NT2/D1 (cell line): ENCODE results near the gene SMDT1.
"Not testable (repeated sequence)": the region's sequence is repeated elsewhere in the genome, so short reads cannot be mapped to it uniquely, and the experiment has no call there.

ENCODE experiments used
- DNase-seq: peaks from one replicate; pipeline ENCODE4 v3.0.0-alpha.2; 2011; ENCODE audit warnings: low read depth, low spot score
- H3K27me3 ChIP-seq: 2 replicates; pipeline ENCODE4 v1.6.0; 2011; ENCODE audit warnings: mild to moderate bottlenecking; ENCODE audit not compliant: insufficient read length, insufficient read depth
- H3K36me3 ChIP-seq: 2 replicates; pipeline ENCODE4 v1.6.1; 2011; ENCODE audit warnings: mild to moderate bottlenecking, low read length, mixed read lengths; ENCODE audit not compliant: insufficient read depth, insufficient read length
- H3K4me1 ChIP-seq: 2 replicates; pipeline ENCODE4 v1.5.1; 2011; ENCODE audit not compliant: insufficient read depth, insufficient read length
- H3K4me3 ChIP-seq: 2 replicates; pipeline ENCODE4 v1.5.1; 2011; ENCODE audit warnings: low read depth; ENCODE audit not compliant: insufficient read length
- H3K9ac ChIP-seq: 2 replicates; pipeline ENCODE4 v1.6.0; 2011; ENCODE audit warnings: low read depth; ENCODE audit not compliant: insufficient read length
- H3K9me3 ChIP-seq: 2 replicates; pipeline ENCODE4 v1.5.1; 2011; ENCODE audit warnings: mild to moderate bottlenecking, low read length; ENCODE audit not compliant: insufficient read depth
- SUZ12 ChIP-seq: IDR thresholded peaks from 2 replicates; pipeline ENCODE4 v1.6.1; 2011; ENCODE audit not compliant: insufficient read length, insufficient read depth; ENCODE audit errors: extremely low read depth
- YY1 ChIP-seq: IDR thresholded peaks from 2 replicates; pipeline ENCODE4 v1.6.1; 2011; ENCODE audit not compliant: insufficient read length, insufficient read depth
- ZNF274 ChIP-seq: IDR thresholded peaks from 2 replicates; pipeline ENCODE4 v1.6.1; 2011; ENCODE audit warnings: mild to moderate bottlenecking, low read depth, low read length

Gene SMDT1

GRCh38 chr22:42116848-42117424 lies 37.4 kb downstream of the SMDT1 start:
- Histone ChIP-seq H3K4me1 (no peaks in the 10 kb centered on the region), H3K4me3 (no peak overlapping the region), H3K27me3 (no peaks in the 10 kb centered on the region), H3K36me3 (no peaks in the 10 kb centered on the region), H3K9ac (no peak overlapping the region), H3K9me3 (peaks cover 37% of the 10 kb centered on the region)
- DNase-seq: no peak
- no peak for TF ChIP-seq YY1
- TF ChIP-seq ZNF274: no peak
- no peak for TF ChIP-seq SUZ12

- H3K9ac ChIP-seq, H3K4me1 ChIP-seq, H3K27me3 ChIP-seq, DNase-seq, H3K4me3 ChIP-seq, H3K36me3 ChIP-seq: not testable (repeated sequence)
- H3K9me3 ChIP-seq: peaks cover 19% of the 10 kb centered on the region
These were observed 40.9 kb downstream of the SMDT1 start for GRCh38 chr22:42120231-42121021.

GRCh38 chr22:42123529-42123928 lies 44.0 kb downstream of the SMDT1 start:
- H3K4me1 ChIP-seq, H3K9me3 ChIP-seq, H3K4me3 ChIP-seq, H3K27me3 ChIP-seq, H3K9ac ChIP-seq, DNase-seq, H3K36me3 ChIP-seq: not testable (repeated sequence)

DNA sequence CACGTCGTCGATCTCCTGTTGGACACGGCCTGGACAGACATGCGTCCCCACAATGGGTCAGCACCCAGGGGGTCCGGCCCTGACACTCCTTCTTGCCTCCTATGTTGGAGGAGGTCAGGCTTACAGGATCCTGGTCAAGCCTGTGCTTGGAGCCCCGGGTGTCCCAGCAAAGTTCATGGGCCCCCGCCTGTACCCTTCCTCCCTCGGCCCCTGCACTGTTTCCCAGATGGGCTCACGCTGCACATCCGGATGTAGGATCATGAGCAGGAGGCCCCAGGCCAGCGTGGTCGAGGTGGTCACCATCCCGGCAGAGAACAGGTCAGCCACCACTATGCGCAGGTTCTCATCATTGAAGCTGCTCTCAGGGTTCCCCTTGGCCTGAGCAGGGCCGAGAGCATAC lies 48.1 kb downstream of the SMDT1 start:
- H3K4me1 ChIP-seq: no peaks in the 10 kb centered on the region

DNA sequence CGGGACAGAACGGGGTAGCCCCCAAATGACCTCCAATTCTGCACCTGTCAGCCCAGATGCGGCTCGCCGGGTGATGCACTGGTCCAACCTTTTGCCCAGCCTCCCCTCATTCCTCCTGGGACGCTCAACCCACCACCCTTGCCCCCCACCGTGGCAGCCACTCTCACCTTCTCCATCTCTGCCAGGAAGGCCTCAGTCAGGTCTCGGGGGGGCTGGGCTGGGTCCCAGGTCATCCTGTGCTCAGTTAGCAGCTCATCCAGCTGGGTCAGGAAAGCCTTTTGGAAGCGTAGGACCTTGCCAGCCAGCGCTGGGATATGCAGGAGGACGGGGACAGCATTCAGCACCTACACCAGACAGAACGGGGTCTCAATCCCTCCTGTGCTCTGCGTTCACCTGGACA lies 48.5 kb downstream of the SMDT1 start:
- not testable (repeated sequence) for H3K9ac ChIP-seq, H3K9me3 ChIP-seq, H3K27me3 ChIP-seq, DNase-seq, H3K4me1 ChIP-seq, H3K4me3 ChIP-seq, H3K36me3 ChIP-seq

More for the DNA sequence above, 48.1 kb downstream of the SMDT1 start:
- no peak for TF ChIP-seq ZNF274
- Histone ChIP-seq H3K27me3 (no peaks in the 10 kb centered on the region), H3K36me3 (no peaks in the 10 kb centered on the region), H3K9ac (no peak overlapping the region), H3K4me3 (no peak overlapping the region), H3K9me3 (no peaks in the 10 kb centered on the region)
- DNase-seq: no peak

- not testable (repeated sequence) for H3K27me3 ChIP-seq, H3K36me3 ChIP-seq, H3K4me3 ChIP-seq, DNase-seq, H3K9ac ChIP-seq, H3K9me3 ChIP-seq, H3K4me1 ChIP-seq
These were observed 49.5 kb downstream of the SMDT1 start for GRCh38 chr22:42128776-42129694.

GRCh38 chr22:42130182-42130581 lies 50.7 kb downstream of the SMDT1 start:
- not testable (repeated sequence) for H3K4me3 ChIP-seq, H3K4me1 ChIP-seq, H3K27me3 ChIP-seq, H3K36me3 ChIP-seq, H3K9me3 ChIP-seq, H3K9ac ChIP-seq, DNase-seq

DNA sequence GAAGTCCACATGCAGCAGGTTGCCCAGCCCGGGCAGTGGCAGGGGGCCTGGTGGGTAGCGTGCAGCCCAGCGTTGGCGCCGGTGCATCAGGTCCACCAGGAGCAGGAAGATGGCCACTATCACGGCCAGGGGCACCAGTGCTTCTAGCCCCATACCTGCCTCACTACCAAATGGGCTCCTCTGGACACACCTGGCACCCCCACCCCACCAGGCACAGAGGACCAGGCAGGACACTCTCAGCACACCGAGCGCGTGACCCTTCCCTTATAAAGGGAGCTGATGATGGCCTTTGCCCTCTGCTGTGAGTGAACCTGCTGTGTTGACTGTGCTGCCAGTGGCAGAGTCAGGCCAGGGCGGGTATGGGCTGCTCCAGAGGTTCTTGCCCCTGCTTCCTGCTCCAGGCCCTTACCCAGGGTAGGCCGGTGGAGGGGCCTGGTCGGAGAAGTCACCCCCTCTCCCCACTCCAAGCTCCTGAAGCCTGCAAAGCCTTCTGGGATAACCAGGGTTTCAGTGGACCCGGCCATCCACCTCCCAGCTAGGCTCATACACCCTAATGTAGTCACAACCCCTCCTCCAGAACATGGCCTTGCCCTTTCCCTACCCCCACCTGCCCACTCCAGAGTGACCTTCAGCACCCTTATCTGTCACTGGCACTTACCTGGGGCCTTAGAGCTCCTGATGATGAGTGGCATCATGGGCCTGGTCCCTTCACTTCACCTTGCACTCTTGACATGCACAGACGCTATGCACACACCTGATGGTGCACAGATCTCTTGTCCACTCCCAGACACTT lies 51.3 kb downstream of the SMDT1 start, which contains the start of gene CYP2D6:
CYP2D6 (minus strand) TSS at position 172 of the 793 bp plus-strand sequence; CDS start at position 153, 19 bp downstream.
- H3K36me3 ChIP-seq, H3K9ac ChIP-seq, DNase-seq: not testable (repeated sequence)

More for the DNA sequence above, 51.3 kb downstream of the SMDT1 start, which contains the start of gene CYP2D6:
- H3K27me3 ChIP-seq, H3K4me1 ChIP-seq, H3K4me3 ChIP-seq, H3K9me3 ChIP-seq: not testable (repeated sequence)
